Endothelial cell of umbilical vein (primary cell): ENCODE measurements around the gene ESAM. TPM values are rescaled to one million over a fixed set of nuclear protein-coding genes. Genes with fewer than 3 reads are reported as not detected.

Experiments used
- BruUV-seq: library from RNA; stranded (reverse); fragments of 400-500 nt; replicated peaks from 2 replicates; lab custom pipeline; 2021; lab: Mats Ljungman, UMichigan
- CTCF ChIA-PET: fragments of 300-600, 350-600 bp; sonication (Branson Sonifier 250); formaldehyde crosslinking; loops from one replicate; lab custom pipeline; 2021; ENCODE audit warnings: antibody characterized with exemption, inconsistent platforms; lab: Charles Lee
- POLR2A ChIA-PET: fragments of 300-600, 350-600 bp; sonication (Branson Sonifier 250); formaldehyde crosslinking; loops from one replicate; lab custom pipeline; 2021; ENCODE audit warnings: antibody characterized with exemption, inconsistent platforms; lab: Charles Lee
- DNase-seq: peaks from one replicate; pipeline ENCODE4 v3.0.0-alpha.2; 2011; ENCODE audit warnings: low read depth, low spot score
- FAIRE-seq: peaks from 2 replicates; lab custom pipeline; 2011; peaks lifted over from hg19 to GRCh38; lab: Jason Lieb, UNC
- H2AFZ ChIP-seq: 2 replicates; pipeline ENCODE4 v1.6.0; 2012; ENCODE audit warnings: low read depth, low read length, control low read depth, inconsistent platforms
- H3K27ac ChIP-seq: 2 replicates; pipeline ENCODE4 v1.5.1; 2011; ENCODE audit warnings: low read depth, mild to moderate bottlenecking, control low read depth, low read length, moderate library complexity; ENCODE audit not compliant: insufficient read depth
- H3K27me3 ChIP-seq, 2 experiments: 2 replicates each; pipeline versions ENCODE4 v1.6.0 to v1.6.1; 2011; ENCODE audit warnings: low read length in 2 of 2, mixed read lengths in 1 of 2; ENCODE audit not compliant: control insufficient read depth in 2 of 2, insufficient read depth in 2 of 2
- H3K36me3 ChIP-seq, 2 experiments: 2 replicates in 1 of 2; 3 replicates in 1 of 2; pipeline ENCODE4 v1.5.1; 2011; ENCODE audit warnings: low read length in 2 of 2, mild to moderate bottlenecking in 1 of 2, moderate library complexity in 1 of 2; ENCODE audit not compliant: control insufficient read depth in 2 of 2, insufficient read depth in 2 of 2; ENCODE audit errors: extremely low read depth in 1 of 2
- H3K4me1 ChIP-seq: 3 replicates; pipeline ENCODE4 v1.5.1; 2011; ENCODE audit warnings: mild to moderate bottlenecking, low read length; ENCODE audit not compliant: control insufficient read depth, insufficient read depth; ENCODE audit errors: extremely low read depth
- H3K4me2 ChIP-seq: 2 replicates; pipeline ENCODE4 v1.6.1; 2011; ENCODE audit warnings: low read length, control low read depth, mixed read lengths; ENCODE audit not compliant: insufficient read depth
- H3K4me3 ChIP-seq, 3 experiments: fragments of 200-600 bp in 1 of 3; sonication (generic), shearing (Covaris generic) in 1 of 3; replicated peaks in 1 of 3; 2 replicates each; pipeline ENCODE4 v1.5.1; 2011 to 2016; ENCODE audit warnings: control low read depth in 3 of 3, low read length in 3 of 3, mild to moderate bottlenecking in 2 of 3, inconsistent platforms in 1 of 3, low read depth in 1 of 3, moderate library complexity in 1 of 3; ENCODE audit not compliant: insufficient read depth in 1 of 3
- H3K79me2 ChIP-seq: 2 replicates; pipeline ENCODE4 v1.6.0; 2012; ENCODE audit warnings: low read length, inconsistent platforms; ENCODE audit not compliant: control insufficient read depth, insufficient read depth
- H3K9ac ChIP-seq: replicated peaks from 2 replicates; pipeline ENCODE3; 2011; ENCODE audit warnings: low read length, control low read depth; ENCODE audit not compliant: insufficient read depth; ENCODE audit errors: extremely low read depth
- H3K9me1 ChIP-seq: replicated peaks from 3 replicates; pipeline ENCODE4 v1.6.0; 2011; ENCODE audit warnings: mild to moderate bottlenecking, low read length; ENCODE audit not compliant: control insufficient read depth, insufficient read depth; ENCODE audit errors: extremely low read depth
- H3K9me3 ChIP-seq: replicated peaks from 2 replicates; pipeline ENCODE4 v1.5.1; 2012; ENCODE audit warnings: low read length, inconsistent platforms; ENCODE audit not compliant: control insufficient read depth, insufficient read depth
- H4K20me1 ChIP-seq: replicated peaks from 2 replicates; pipeline ENCODE3; 2011; ENCODE audit warnings: mild to moderate bottlenecking, low read length; ENCODE audit not compliant: control insufficient read depth, insufficient read depth; ENCODE audit errors: extremely low read depth
- CTCF ChIP-seq, 2 donors: IDR thresholded peaks; 1 replicate in 1 of 2; 2 replicates in 1 of 2; pipeline ENCODE4 v1.5.1; 2011; ENCODE audit warnings: low read length in 2 of 2, mild to moderate bottlenecking in 2 of 2, moderate library complexity in 2 of 2, control low read depth in 1 of 2, inconsistent platforms in 1 of 2, low read depth in 1 of 2; ENCODE audit not compliant: insufficient read depth in 1 of 2; ENCODE audit errors: extremely low read depth in 1 of 2
- EZH2 ChIP-seq: IDR thresholded peaks from 2 replicates; pipeline ENCODE4 v1.6.1; 2012; ENCODE audit warnings: borderline replicate concordance, low read depth, mild to moderate bottlenecking, moderate library complexity, low read length, inconsistent platforms; ENCODE audit not compliant: severe bottlenecking
- FOS ChIP-seq: IDR thresholded peaks from 2 replicates; pipeline ENCODE4 v1.6.1; 2011; ENCODE audit warnings: mild to moderate bottlenecking, low read length, moderate library complexity, borderline replicate concordance; ENCODE audit not compliant: insufficient read depth
- GATA2 ChIP-seq: IDR thresholded peaks from 2 replicates; pipeline ENCODE4 v1.7.0; 2011; ENCODE audit warnings: low read depth, mild to moderate bottlenecking, moderate library complexity, mixed read lengths, low read length; ENCODE audit not compliant: insufficient read length, insufficient read depth
- JUN ChIP-seq: IDR thresholded peaks from 2 replicates; pipeline ENCODE4 v1.6.1; 2011; ENCODE audit warnings: borderline replicate concordance, low read depth; ENCODE audit not compliant: insufficient read length, insufficient read depth
- MAX ChIP-seq: IDR thresholded peaks from 2 replicates; pipeline ENCODE4 v1.6.1; 2011; ENCODE audit not compliant: insufficient read depth, insufficient read length
- MYC ChIP-seq: IDR thresholded peaks from one replicate; pipeline ENCODE4 v1.6.1; 2011; ENCODE audit warnings: mild to moderate bottlenecking, low read depth, low read length
- POLR2AphosphoS5 ChIP-seq: IDR thresholded peaks from 2 replicates; pipeline ENCODE4 v1.6.1; 2012; ENCODE audit warnings: low read depth, mild to moderate bottlenecking, control low read depth, low read length, moderate library complexity; ENCODE audit not compliant: insufficient read depth
- dilution Hi-C: fragments of 300-500 bp; cut with MboI; formaldehyde crosslinking; loops from one replicate; pipeline ENCODE4 v1.15.0; 2019; ENCODE audit warnings: low sequenced_read_pairs; ENCODE audit not compliant: extremely low pct_ligation_motif_present
- intact Hi-C: fragments of 100-400 bp; cut with micrococcal nuclease; formaldehyde crosslinking; loops from one replicate; pipeline ENCODE4 v1.10.0; 2022
- polyA plus RNA-seq, 4 experiments: library from polyadenylated mRNA; depleted of rRNA in 3 of 4; stranded (reverse) in 3 of 4; unstranded in 1 of 4; fragments of >200 nt; gene quantifications; 2 replicates each; pipeline versions ENCODE4 v1.2.1 to v1.2.3, GENCODE V29; 2011 to 2012; ENCODE audit warnings: missing spikeins in 1 of 4
- total RNA-seq: library from RNA; stranded (reverse); gene quantifications from 2 replicates; pipeline ENCODE4 v1.2.3, GENCODE V29; 2021

The ESAM gene
- total and polyA plus RNA-seq, 2 donors (not counting 3 experiments of a cell fraction or from before 2014, with no cell fraction given): 273 to 383 TPM

- Histone ChIP-seq H3K27ac (no peak overlapping the region), H3K9me1 (no peaks in the 10 kb centered on the region), H3K9me3 (no peaks in the 10 kb centered on the region), H3K36me3 (no peaks in the 10 kb centered on the region), H3K9ac (no peak overlapping the region), H3K4me1 (peaks cover 13% of the 10 kb centered on the region), H2AFZ (no peak overlapping the region), H3K4me3 (no peak overlapping the region), H3K27me3 (no peaks in the 10 kb centered on the region), H4K20me1 (no peaks in the 10 kb centered on the region), H3K79me2 (no peaks in the 10 kb centered on the region), H3K4me2 (no peak overlapping the region)
- no TSS peak for BruUV-seq
- DNase-seq: no peak
- ChIA-PET POLR2A (no interaction called here), CTCF (interaction anchor here (1.4 to 3.9 kb wide), 4 partner anchors 17 to 33 kb away, joined by 3 to 40 read pairs (median 11); no protein-coding TSS in a partner anchor)
- dilution Hi-C loops (no loop called here), intact Hi-C loops (no loop called here)
- no peak for FAIRE-seq
- no peak for TF ChIP-seq GATA2
- no peak for TF ChIP-seq CTCF (IDR thresholded peaks at IDR 0.05; ENCODE audit: extremely low read depth in 1 of 2, insufficient read depth in 1 of 2, low read depth in 1 of 2, low read length in 2 of 2)
- no peak for TF ChIP-seq FOS
- TF ChIP-seq MYC: no peak
- TF ChIP-seq JUN: no peak
- TF ChIP-seq EZH2: no peak
- TF ChIP-seq POLR2AphosphoS5: no peak
- TF ChIP-seq MAX: no peak
These were observed 49.5 kb upstream of the ESAM start for GRCh38 chr11:124811399-124812125.
